K562 (cell line): ENCODE results near the gene IGSF8. TPM values are rescaled to one million over a fixed set of nuclear protein-coding genes. Genes with fewer than 3 reads are reported as not detected.
A peak's percentile ranks its signal among the peaks of the same experiment; 100 is the strongest.

Experiments used
- CBFA2T3 ChIP-seq: fragments of 450-650 bp; IDR thresholded peaks from 2 replicates; pipeline ENCODE4 v1.6.1; 2017
- COPS2 ChIP-seq: fragments of 450-650 bp; conservative IDR thresholded peaks from 2 replicates; pipeline ENCODE4 v1.6.1; 2016; ENCODE audit warnings: mild to moderate bottlenecking, moderate library complexity
- CREBBP ChIP-seq: IDR thresholded peaks from one replicate; pipeline ENCODE4 v1.6.1; 2012; ENCODE audit warnings: low read depth, mild to moderate bottlenecking, control low read depth, inconsistent platforms, low read length
- EGR1 ChIP-seq: fragments of 450-650 bp; conservative IDR thresholded peaks from 2 replicates; pipeline ENCODE4 v1.6.1; 2017; ENCODE audit warnings: mild to moderate bottlenecking
- FIP1L1 ChIP-seq: fragments of 200-400 bp; formaldehyde crosslinking; IDR thresholded peaks from 2 replicates; pipeline ENCODE4 v1.6.1; 2018; ENCODE audit warnings: mild to moderate bottlenecking, low read depth, low read length; ENCODE audit not compliant: poor library complexity, severe bottlenecking
- FOSL1 ChIP-seq: fragments of 200-800 bp; sonication (Bioruptor generic); conservative IDR thresholded peaks from 2 replicates; pipeline ENCODE4 v1.6.1; 2016; ENCODE audit warnings: missing genetic modification characterization, missing compliant biosample characterization
- MXI1 ChIP-seq: IDR thresholded peaks from 2 replicates; pipeline ENCODE4 v1.6.1; 2011; ENCODE audit warnings: low read depth, mild to moderate bottlenecking, improper control_type of control experiment, low read length
- PHF21A ChIP-seq: fragments of 450-650 bp; IDR thresholded peaks from 2 replicates; pipeline ENCODE4 v1.6.1; 2017; ENCODE audit warnings: low read depth, borderline replicate concordance
- XRCC3 ChIP-seq: fragments of 450-650 bp; IDR thresholded peaks from 2 replicates; pipeline ENCODE4 v1.6.1; 2017; ENCODE audit warnings: mild to moderate bottlenecking, moderate library complexity
- ZEB2 ChIP-seq: fragments of 450-650 bp; IDR thresholded peaks from 2 replicates; pipeline ENCODE4 v1.6.1; 2016
- ZNF778 ChIP-seq: fragments of 450-650 bp; formaldehyde crosslinking; IDR thresholded peaks from 2 replicates; pipeline ENCODE4 v1.4.0; 2020; ENCODE audit warnings: mild to moderate bottlenecking, moderate library complexity
- polyA plus RNA-seq, 8 experiments: library from polyadenylated mRNA; depleted of rRNA in 4 of 8; stranded (reverse) in 5 of 8; unstranded in 3 of 8; fragments of >200 nt; fragmentation: Nextera tagmentation in 2 of 8; fragmentation: Illumina TruSeq in 1 of 8; extraction: Ambion mirVana in 2 of 8; extraction: Trizol in 1 of 8; gene quantifications; 2 replicates each; pipeline versions ENCODE4 v1.2.1 to v1.2.3, GENCODE V29; 2011 to 2014; ENCODE audit warnings: inconsistent platforms in 1 of 8, missing spikeins in 1 of 8
- total RNA-seq, 7 experiments: library from RNA; depleted of rRNA in 6 of 7; stranded (reverse); fragments of >200 nt in 6 of 7; fragmentation: Illumina TruSeq in 2 of 7; extraction: Trizol in 2 of 7; gene quantifications; 2 replicates each; pipeline versions ENCODE4 v1.2.1 to v1.2.3, GENCODE V29; 2011 to 2021; ENCODE audit warnings: low replicate concordance in 1 of 7
- TF ChIP-seq, protein P1 (sequence below): sonication (generic); formaldehyde crosslinking; IDR thresholded peaks from 2 replicates; pipeline ENCODE4 v1.8.0; 2022; ENCODE audit warnings: mild to moderate bottlenecking, low read depth, missing genetic modification reagents
- TF ChIP-seq, protein P2 (sequence below), 3 experiments: fragments of 200-800 bp in 1 of 3; sonication (Bioruptor generic) in 1 of 3; sonication (generic) in 1 of 3; formaldehyde crosslinking in 1 of 3; IDR thresholded peaks; 2 replicates each; pipeline versions ENCODE4 v1.6.1 to v1.8.0; 2016 to 2022; ENCODE audit warnings: mild to moderate bottlenecking in 2 of 3, missing compliant biosample characterization in 2 of 3, missing genetic modification characterization in 2 of 3, missing genetic modification reagents in 1 of 3
- TF ChIP-seq, protein P3 (sequence below): IDR thresholded peaks from 3 replicates; pipeline ENCODE4 v1.6.1; 2011; ENCODE audit warnings: borderline replicate concordance, mild to moderate bottlenecking; ENCODE audit not compliant: insufficient read length, insufficient read depth
- TF ChIP-seq, protein P4 (sequence below): fragments of 450-650 bp; conservative IDR thresholded peaks from 2 replicates; pipeline ENCODE4 v1.6.1; 2016; ENCODE audit warnings: missing genetic modification characterization, low read depth, mild to moderate bottlenecking, control low read depth, missing compliant biosample characterization
- TF ChIP-seq, protein P5 (sequence below): sonication (generic); formaldehyde crosslinking; IDR thresholded peaks from 2 replicates; pipeline ENCODE4 v1.8.0; 2023; ENCODE audit warnings: mild to moderate bottlenecking, missing genetic modification reagents
- TF ChIP-seq, protein P6 (sequence below), 2 experiments: fragments of 450-650 bp in 1 of 2; sonication (generic) in 1 of 2; formaldehyde crosslinking in 1 of 2; IDR thresholded peaks in 1 of 2; conservative IDR thresholded peaks in 1 of 2; 2 replicates each; pipeline versions ENCODE4 v1.6.1 to v1.8.1; 2016 to 2023; ENCODE audit warnings: mild to moderate bottlenecking in 2 of 2, moderate library complexity in 2 of 2, inconsistent platforms in 1 of 2, missing genetic modification reagents in 1 of 2

IGSF8 gene
- total and polyA plus RNA-seq, 9 of the 15 experiments (the other 6 are each of a cell fraction or from before 2014, with no cell fraction given), result 0.32 to 11.7 (median 3.2) TPM

DNA sequence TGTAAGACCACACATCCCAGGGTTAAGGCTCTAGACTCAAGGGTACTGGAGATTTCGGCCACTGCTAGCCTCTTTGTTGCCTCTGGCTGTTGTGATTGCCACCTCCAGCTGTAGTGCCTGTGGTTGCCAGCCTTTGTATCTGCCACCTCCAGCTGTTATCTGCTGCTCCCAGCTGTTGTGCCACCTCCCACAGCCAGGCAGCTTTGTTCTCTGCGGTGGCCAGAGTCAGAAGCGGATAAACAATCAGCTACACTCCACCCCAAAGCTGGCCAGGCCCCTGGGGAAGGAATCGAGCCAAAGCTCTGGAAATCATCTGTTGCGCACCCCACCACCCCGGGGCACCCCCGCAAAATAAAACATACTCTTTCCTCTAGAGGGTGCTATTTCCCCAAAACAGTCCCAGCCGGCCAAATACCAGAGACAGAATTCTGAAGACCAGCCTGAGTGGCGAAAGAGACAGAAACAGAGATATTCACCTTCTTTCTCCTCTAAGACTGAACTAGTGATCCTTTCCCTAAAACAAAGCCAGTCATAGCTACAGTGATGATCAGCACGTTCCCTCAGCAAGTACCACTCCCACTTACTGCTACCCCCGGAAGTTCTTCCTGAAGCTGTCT is 51.8 kb downstream of the IGSF8 start (continued):
- TF ChIP-seq, protein P1, sequence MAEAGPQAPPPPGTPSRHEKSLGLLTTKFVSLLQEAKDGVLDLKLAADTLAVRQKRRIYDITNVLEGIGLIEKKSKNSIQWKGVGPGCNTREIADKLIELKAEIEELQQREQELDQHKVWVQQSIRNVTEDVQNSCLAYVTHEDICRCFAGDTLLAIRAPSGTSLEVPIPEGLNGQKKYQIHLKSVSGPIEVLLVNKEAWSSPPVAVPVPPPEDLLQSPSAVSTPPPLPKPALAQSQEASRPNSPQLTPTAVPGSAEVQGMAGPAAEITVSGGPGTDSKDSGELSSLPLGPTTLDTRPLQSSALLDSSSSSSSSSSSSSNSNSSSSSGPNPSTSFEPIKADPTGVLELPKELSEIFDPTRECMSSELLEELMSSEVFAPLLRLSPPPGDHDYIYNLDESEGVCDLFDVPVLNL (CRISPR knock-in tag), result no peak
- peak; percentile 99 for TF ChIP-seq CBFA2T3
- no peak for TF ChIP-seq FIP1L1
- peak; percentile 56 for TF ChIP-seq ZEB2
- TF ChIP-seq, protein P2, sequence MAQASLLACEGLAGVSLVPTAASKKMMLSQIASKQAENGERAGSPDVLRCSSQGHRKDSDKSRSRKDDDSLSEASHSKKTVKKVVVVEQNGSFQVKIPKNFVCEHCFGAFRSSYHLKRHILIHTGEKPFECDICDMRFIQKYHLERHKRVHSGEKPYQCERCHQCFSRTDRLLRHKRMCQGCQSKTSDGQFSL (CRISPR knock-in tag; IDR thresholded peaks at IDR 0.05), result no peak; the same call in 1 of the 2 replicates
- TF ChIP-seq, protein P2 (tag; IDR thresholded peaks at IDR 0.05), result peak in 1 of 2 experiments; percentile 65; a peak in 2 of 4 replicates
- TF ChIP-seq, protein P3, sequence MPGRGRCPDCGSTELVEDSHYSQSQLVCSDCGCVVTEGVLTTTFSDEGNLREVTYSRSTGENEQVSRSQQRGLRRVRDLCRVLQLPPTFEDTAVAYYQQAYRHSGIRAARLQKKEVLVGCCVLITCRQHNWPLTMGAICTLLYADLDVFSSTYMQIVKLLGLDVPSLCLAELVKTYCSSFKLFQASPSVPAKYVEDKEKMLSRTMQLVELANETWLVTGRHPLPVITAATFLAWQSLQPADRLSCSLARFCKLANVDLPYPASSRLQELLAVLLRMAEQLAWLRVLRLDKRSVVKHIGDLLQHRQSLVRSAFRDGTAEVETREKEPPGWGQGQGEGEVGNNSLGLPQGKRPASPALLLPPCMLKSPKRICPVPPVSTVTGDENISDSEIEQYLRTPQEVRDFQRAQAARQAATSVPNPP, result no peak
- TF ChIP-seq, protein P4, sequence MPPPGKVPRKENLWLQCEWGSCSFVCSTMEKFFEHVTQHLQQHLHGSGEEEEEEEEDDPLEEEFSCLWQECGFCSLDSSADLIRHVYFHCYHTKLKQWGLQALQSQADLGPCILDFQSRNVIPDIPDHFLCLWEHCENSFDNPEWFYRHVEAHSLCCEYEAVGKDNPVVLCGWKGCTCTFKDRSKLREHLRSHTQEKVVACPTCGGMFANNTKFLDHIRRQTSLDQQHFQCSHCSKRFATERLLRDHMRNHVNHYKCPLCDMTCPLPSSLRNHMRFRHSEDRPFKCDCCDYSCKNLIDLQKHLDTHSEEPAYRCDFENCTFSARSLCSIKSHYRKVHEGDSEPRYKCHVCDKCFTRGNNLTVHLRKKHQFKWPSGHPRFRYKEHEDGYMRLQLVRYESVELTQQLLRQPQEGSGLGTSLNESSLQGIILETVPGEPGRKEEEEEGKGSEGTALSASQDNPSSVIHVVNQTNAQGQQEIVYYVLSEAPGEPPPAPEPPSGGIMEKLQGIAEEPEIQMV, result no peak
- TF ChIP-seq ZNF778 (CRISPR knock-in tag), result no peak
- peak; percentile 91 for TF ChIP-seq EGR1
- TF ChIP-seq PHF21A, result peak; percentile 61; the same call in 1 of the 2 replicates
- no peak for TF ChIP-seq COPS2
- TF ChIP-seq MXI1, result peak; percentile 47; the same call in 1 of the 2 replicates
- peak; percentile 72 for TF ChIP-seq FOSL1
- TF ChIP-seq, protein P5, sequence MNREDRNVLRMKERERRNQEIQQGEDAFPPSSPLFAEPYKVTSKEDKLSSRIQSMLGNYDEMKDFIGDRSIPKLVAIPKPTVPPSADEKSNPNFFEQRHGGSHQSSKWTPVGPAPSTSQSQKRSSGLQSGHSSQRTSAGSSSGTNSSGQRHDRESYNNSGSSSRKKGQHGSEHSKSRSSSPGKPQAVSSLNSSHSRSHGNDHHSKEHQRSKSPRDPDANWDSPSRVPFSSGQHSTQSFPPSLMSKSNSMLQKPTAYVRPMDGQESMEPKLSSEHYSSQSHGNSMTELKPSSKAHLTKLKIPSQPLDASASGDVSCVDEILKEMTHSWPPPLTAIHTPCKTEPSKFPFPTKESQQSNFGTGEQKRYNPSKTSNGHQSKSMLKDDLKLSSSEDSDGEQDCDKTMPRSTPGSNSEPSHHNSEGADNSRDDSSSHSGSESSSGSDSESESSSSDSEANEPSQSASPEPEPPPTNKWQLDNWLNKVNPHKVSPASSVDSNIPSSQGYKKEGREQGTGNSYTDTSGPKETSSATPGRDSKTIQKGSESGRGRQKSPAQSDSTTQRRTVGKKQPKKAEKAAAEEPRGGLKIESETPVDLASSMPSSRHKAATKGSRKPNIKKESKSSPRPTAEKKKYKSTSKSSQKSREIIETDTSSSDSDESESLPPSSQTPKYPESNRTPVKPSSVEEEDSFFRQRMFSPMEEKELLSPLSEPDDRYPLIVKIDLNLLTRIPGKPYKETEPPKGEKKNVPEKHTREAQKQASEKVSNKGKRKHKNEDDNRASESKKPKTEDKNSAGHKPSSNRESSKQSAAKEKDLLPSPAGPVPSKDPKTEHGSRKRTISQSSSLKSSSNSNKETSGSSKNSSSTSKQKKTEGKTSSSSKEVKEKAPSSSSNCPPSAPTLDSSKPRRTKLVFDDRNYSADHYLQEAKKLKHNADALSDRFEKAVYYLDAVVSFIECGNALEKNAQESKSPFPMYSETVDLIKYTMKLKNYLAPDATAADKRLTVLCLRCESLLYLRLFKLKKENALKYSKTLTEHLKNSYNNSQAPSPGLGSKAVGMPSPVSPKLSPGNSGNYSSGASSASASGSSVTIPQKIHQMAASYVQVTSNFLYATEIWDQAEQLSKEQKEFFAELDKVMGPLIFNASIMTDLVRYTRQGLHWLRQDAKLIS (CRISPR knock-in tag), result no peak; the same call in 1 of the 2 replicates
- no peak for TF ChIP-seq XRCC3
- no peak for TF ChIP-seq CREBBP
- TF ChIP-seq, protein P6, sequence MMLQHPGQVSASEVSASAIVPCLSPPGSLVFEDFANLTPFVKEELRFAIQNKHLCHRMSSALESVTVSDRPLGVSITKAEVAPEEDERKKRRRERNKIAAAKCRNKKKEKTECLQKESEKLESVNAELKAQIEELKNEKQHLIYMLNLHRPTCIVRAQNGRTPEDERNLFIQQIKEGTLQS (IDR thresholded peaks at IDR 0.05), result peak; percentile 37; the same call in 1 of the 2 replicates
- TF ChIP-seq, protein P6 (CRISPR knock-in tag; conservative IDR thresholded peaks at IDR 0.05), result no peak
